GM23338 (cell line): ENCODE results near the gene SLC16A5. TPM values are rescaled to one million over a fixed set of nuclear protein-coding genes. Genes with fewer than 3 reads are reported as not detected.

Experiments
- ATAC-seq: fragments of 200-7000 bp; cut with Tn5 transposase; 3 replicates; pipeline ENCODE4 v1.9.1; 2020
- DNase-seq: peaks from one replicate; pipeline ENCODE4 v3.0.0-alpha.2; 2015; ENCODE audit warnings: low spot score
- H2AFZ ChIP-seq: fragments of 200-600 bp; sonication (generic); 2 replicates; pipeline ENCODE4 v1.8.0; 2016; ENCODE audit warnings: antibody characterized with exemption, mild to moderate bottlenecking, moderate library complexity
- H3F3A ChIP-seq: fragments of 200-600 bp; sonication (generic); replicated peaks from 2 replicates; pipeline ENCODE4 v1.8.0; 2017; ENCODE audit warnings: antibody characterized with exemption, mixed run types, low read depth
- H3K27ac ChIP-seq: fragments of 200-600 bp; sonication (generic); 2 replicates; pipeline ENCODE4 v1.6.1; 2016; ENCODE audit warnings: low read depth
- H3K27me3 ChIP-seq: fragments of 200-600 bp; sonication (generic); 2 replicates; pipeline ENCODE4 v1.8.0; 2016; ENCODE audit warnings: mild to moderate bottlenecking, mixed run types, moderate library complexity; ENCODE audit not compliant: insufficient read depth
- H3K36me3 ChIP-seq: fragments of 200-600 bp; sonication (generic); 2 replicates; pipeline ENCODE4 v1.8.0; 2016; ENCODE audit warnings: mild to moderate bottlenecking; ENCODE audit not compliant: insufficient read depth
- H3K4me1 ChIP-seq: fragments of 200-600 bp; sonication (generic); 2 replicates; pipeline ENCODE4 v1.8.0; 2016; ENCODE audit warnings: mild to moderate bottlenecking, moderate library complexity; ENCODE audit not compliant: insufficient read depth
- H3K4me2 ChIP-seq: fragments of 200-600 bp; sonication (generic); 2 replicates; pipeline ENCODE4 v1.7.1; 2017; ENCODE audit warnings: mixed run types
- H3K4me3 ChIP-seq: fragments of 200-600 bp; sonication (generic); 2 replicates; pipeline ENCODE4 v1.6.1; 2016; ENCODE audit warnings: mixed run types
- H3K79me2 ChIP-seq: fragments of 200-600 bp; sonication (generic); replicated peaks from 2 replicates; pipeline ENCODE4 v1.8.0; 2017; ENCODE audit warnings: mild to moderate bottlenecking; ENCODE audit not compliant: insufficient read depth
- H3K9me2 ChIP-seq: fragments of 200-600 bp; sonication (generic); 2 replicates; pipeline ENCODE4 v1.8.0; 2017; ENCODE audit not compliant: insufficient read depth
- H4K20me1 ChIP-seq: fragments of 200-600 bp; sonication (generic); replicated peaks from 2 replicates; pipeline ENCODE4 v1.8.0; 2017; ENCODE audit warnings: mild to moderate bottlenecking; ENCODE audit not compliant: insufficient read depth
- H3K27ac Mint-ChIP-seq: 2 replicates; pipeline ENCODE4 v1.8.0; 2020; ENCODE audit warnings: inconsistent platforms, mild to moderate bottlenecking, moderate library complexity, mixed read lengths
- H3K27me3 Mint-ChIP-seq: 3 replicates; pipeline ENCODE4 v1.8.0; 2022; ENCODE audit warnings: low read depth, mild to moderate bottlenecking, moderate library complexity, mixed read lengths, inconsistent platforms; ENCODE audit not compliant: insufficient read depth, poor library complexity
- H3K36me3 Mint-ChIP-seq: 3 replicates; pipeline ENCODE4 v1.8.0; 2021; ENCODE audit warnings: low read depth, mild to moderate bottlenecking, inconsistent platforms, moderate library complexity, mixed read lengths
- H3K4me1 Mint-ChIP-seq: 3 replicates; pipeline ENCODE4 v1.8.0; 2020; ENCODE audit warnings: mild to moderate bottlenecking, inconsistent platforms, mixed read lengths
- H3K4me3 Mint-ChIP-seq: 3 replicates; pipeline ENCODE4 v1.8.0; 2021; ENCODE audit warnings: moderate library complexity, mild to moderate bottlenecking, inconsistent platforms, mixed read lengths
- H3K9me3 Mint-ChIP-seq: 3 replicates; pipeline ENCODE4 v1.8.0; 2020; ENCODE audit warnings: moderate library complexity, mild to moderate bottlenecking, inconsistent platforms, mixed read lengths
- CREB1 ChIP-seq: fragments of 250-450 bp; sonication (Bioruptor Pico); IDR thresholded peaks from 2 replicates; pipeline ENCODE4 v1.5.0; 2020; ENCODE audit warnings: low read depth, mild to moderate bottlenecking, moderate library complexity
- CTCF ChIP-seq, 2 experiments: fragments of 200-600 bp in 1 of 2; sonication (generic) in 1 of 2; conservative IDR thresholded peaks; 2 replicates each; pipeline versions ENCODE4 v1.5.1 to v1.6.1; 2016 to 2017; ENCODE audit warnings: antibody characterized with exemption in 2 of 2, low read depth in 2 of 2, mild to moderate bottlenecking in 2 of 2, moderate library complexity in 1 of 2
- ETS1 ChIP-seq: IDR thresholded peaks from 2 replicates; pipeline ENCODE4 v1.6.1; 2016; ENCODE audit warnings: antibody characterized with exemption
- POLR2AphosphoS5 ChIP-seq: IDR thresholded peaks from 2 replicates; pipeline ENCODE4 v1.6.1; 2016; ENCODE audit warnings: antibody characterized with exemption, low read depth
- ZNF331 ChIP-seq: fragments of 250-450 bp; sonication (Bioruptor Pico); IDR thresholded peaks from 2 replicates; pipeline ENCODE4 v1.5.0; 2020; ENCODE audit warnings: low read depth, mild to moderate bottlenecking, moderate library complexity
- ZNF462 ChIP-seq: fragments of 250-450 bp; sonication (Bioruptor Pico); IDR thresholded peaks from 2 replicates; pipeline ENCODE4 v1.5.0; 2020; ENCODE audit warnings: mild to moderate bottlenecking, moderate library complexity
- polyA plus RNA-seq: library from polyadenylated mRNA; unstranded; fragments of >200 nt; fragmentation: Nextera tagmentation; extraction: Ambion mirVana; gene quantifications from 2 replicates; pipeline ENCODE4 v1.2.1, GENCODE V29; 2016
- total RNA-seq: library from RNA; depleted of rRNA; stranded (reverse); fragments of >200 nt; shearing (Covaris generic); gene quantifications from 2 replicates; pipeline ENCODE4 v1.2.3, GENCODE V29; 2014

SLC16A5 gene
- total and polyA plus RNA-seq, 2 experiments from 2014 or later: 7.3 to 40.0 TPM

GRCh38 chr17:75105126-75106080 is 17.6 kb downstream of the SLC16A5 start:
- H3K36me3 Mint-ChIP-seq: peaks cover 8% of the 10 kb centered on the region
- no peaks in the 10 kb centered on the region for H3K9me2 ChIP-seq

More at GRCh38 chr17:75105126-75106080, 17.6 kb downstream of the SLC16A5 start:
- Mint-ChIP-seq H3K27ac (no peak overlapping the region), H3K27me3 (peaks cover 26% of the 10 kb centered on the region), H3K9me3 (no peaks in the 10 kb centered on the region), H3K4me1 (peaks cover 24% of the 10 kb centered on the region), H3K4me3 (no peak overlapping the region; the same call in 2 of the 3 replicates)
- TF ChIP-seq ETS1 (no peak), ZNF462 (no peak), CREB1 (no peak), ZNF331 (CRISPR knock-in tag) (no peak), CTCF (conservative IDR thresholded peaks at IDR 0.05; ENCODE audit: low read depth in 2 of 2) (peak; percentile 66), POLR2AphosphoS5 (no peak)
- Histone ChIP-seq H2AFZ (no peak overlapping the region), H3K4me1 (peaks cover 10% of the 10 kb centered on the region), H3K4me2 (no peak overlapping the region), H3K4me3 (no peak overlapping the region), H3K36me3 (no peaks in the 10 kb centered on the region), H3K27ac (peak overlapping the region; percentile 21; the same call in 1 of the 2 replicates), H3K79me2 (no peaks in the 10 kb centered on the region), H3K27me3 (no peaks in the 10 kb centered on the region), H4K20me1 (no peaks in the 10 kb centered on the region), H3F3A (peaks cover 24% of the 10 kb centered on the region)
- peak; percentile 67 for ATAC-seq
- DNase-seq: peak; percentile 85
